GM12878 (cell line): ENCODE results near the gene ITIH1. TPM values are rescaled to one million over a fixed set of nuclear protein-coding genes. Genes with fewer than 3 reads are reported as not detected.

Experiments
- ATAC-seq: fragments of 200-7000 bp; cut with Tn5 transposase; 3 replicates; pipeline ENCODE4 v1.9.1; 2020; ENCODE audit warnings: mild to moderate bottlenecking, moderate library complexity
- BruUV-seq: library from RNA; stranded (reverse); fragments of 400-500 nt; replicated peaks from 2 replicates; lab custom pipeline; 2021; lab: Mats Ljungman, UMichigan
- CTCF ChIA-PET: fragments of 300-600 bp; sonication (Branson Sonifier 250); formaldehyde crosslinking; extraction: SDS; loops from one replicate; lab custom pipeline; 2021; ENCODE audit warnings: inconsistent platforms; lab: Yijun Ruan, JAX
- POLR2A ChIA-PET: fragments of 350-600 bp; formaldehyde crosslinking; extraction: SDS; loops from one replicate; lab custom pipeline; 2021; ENCODE audit warnings: inconsistent platforms; lab: Charles Lee
- RAD21 ChIA-PET: fragments of 300-600 bp; sonication (Branson Sonifier 250); formaldehyde crosslinking; loops from one replicate; lab custom pipeline; 2023; ENCODE audit warnings: antibody characterized with exemption; ENCODE audit not compliant: unreplicated experiment; lab: Charles Lee
- SMC1A ChIA-PET: fragments of 300-600 bp; sonication (Branson Sonifier 250); formaldehyde crosslinking; loops from one replicate; lab custom pipeline; 2023; ENCODE audit not compliant: unreplicated experiment, uncharacterized antibody; lab: Charles Lee
- DNase-seq: peaks from one replicate; pipeline ENCODE4 v3.0.0-alpha.2; 2011; ENCODE audit warnings: low read depth, low spot score
- FAIRE-seq: peaks from 3 replicates; lab custom pipeline; 2011; peaks lifted over from hg19 to GRCh38; lab: Jason Lieb, UNC
- H2AFZ ChIP-seq: 2 replicates; pipeline ENCODE4 v1.6.0; 2011; ENCODE audit warnings: low read depth, low read length, control low read depth; ENCODE audit not compliant: control insufficient read depth
- H3K27ac ChIP-seq: 2 replicates; pipeline ENCODE4 v1.5.1; 2011; ENCODE audit warnings: control low read depth; ENCODE audit not compliant: control insufficient read depth, insufficient read depth
- H3K27me3 ChIP-seq, 2 experiments: replicated peaks in 1 of 2; 2 replicates each; pipeline versions ENCODE4 v1.6.0 to v1.6.1; 2011; ENCODE audit warnings: low read length in 1 of 2; ENCODE audit not compliant: control insufficient read depth in 2 of 2, insufficient read depth in 2 of 2
- H3K36me3 ChIP-seq, 2 experiments: 2 replicates each; pipeline ENCODE4 v1.5.1; 2011; ENCODE audit warnings: low read length in 1 of 2; ENCODE audit not compliant: control insufficient read depth in 2 of 2, insufficient read depth in 2 of 2
- H3K4me1 ChIP-seq: 2 replicates; pipeline ENCODE4 v1.6.1; 2011; ENCODE audit warnings: mild to moderate bottlenecking, low read length, moderate library complexity, mixed read lengths; ENCODE audit not compliant: control insufficient read depth, insufficient read depth
- H3K4me2 ChIP-seq: 2 replicates; pipeline ENCODE4 v1.6.0; 2011; ENCODE audit warnings: control low read depth; ENCODE audit not compliant: control insufficient read depth, insufficient read depth
- H3K4me3 ChIP-seq: fragments of 200-600 bp; sonication (generic); 2 replicates; pipeline ENCODE4 v1.5.1; 2016
- H3K79me2 ChIP-seq: 2 replicates; pipeline ENCODE4 v1.6.0; 2011; ENCODE audit warnings: low read length; ENCODE audit not compliant: control insufficient read depth, insufficient read depth
- H3K9ac ChIP-seq: 2 replicates; pipeline ENCODE4 v1.8.0; 2011; ENCODE audit warnings: low read length, control low read depth, mixed read lengths; ENCODE audit not compliant: control insufficient read depth, insufficient read depth
- H3K9me3 ChIP-seq: replicated peaks from 3 replicates; pipeline ENCODE4 v1.5.1; 2011; ENCODE audit warnings: mild to moderate bottlenecking, low read length; ENCODE audit not compliant: control insufficient read depth, insufficient read depth
- H4K20me1 ChIP-seq: 2 replicates; pipeline ENCODE4 v1.6.0; 2011; ENCODE audit not compliant: control insufficient read depth, insufficient read depth
- CHD1 ChIP-seq: IDR thresholded peaks from 2 replicates; pipeline ENCODE4 v1.6.1; 2012; ENCODE audit warnings: low read depth, low read length, improper control_type of control experiment
- EED ChIP-seq: sonication (generic); IDR thresholded peaks from 2 replicates; pipeline ENCODE4 v1.6.1; 2016; ENCODE audit warnings: antibody characterized with exemption, low read depth
- FOS ChIP-seq: IDR thresholded peaks from 3 replicates; pipeline ENCODE4 v1.6.1; 2011; ENCODE audit warnings: borderline replicate concordance; ENCODE audit not compliant: insufficient read length; ENCODE audit errors: extremely low read depth
- HDGF ChIP-seq: fragments of 450-650 bp; IDR thresholded peaks from 2 replicates; pipeline ENCODE4 v1.6.1; 2016; ENCODE audit warnings: antibody characterized with exemption
- IRF3 ChIP-seq: fragments of 450-650 bp; IDR thresholded peaks from 2 replicates; pipeline ENCODE4 v1.6.1; 2014; ENCODE audit warnings: mild to moderate bottlenecking
- MLLT1 ChIP-seq: fragments of 450-650 bp; IDR thresholded peaks from 2 replicates; pipeline ENCODE4 v1.6.1; 2016; ENCODE audit warnings: mild to moderate bottlenecking
- PML ChIP-seq: IDR thresholded peaks from 2 replicates; pipeline ENCODE4 v1.6.1; 2012; ENCODE audit warnings: low read length, inconsistent platforms
- RAD21 ChIP-seq: IDR thresholded peaks from 2 replicates; pipeline ENCODE4 v1.6.1; 2011; ENCODE audit warnings: mild to moderate bottlenecking, low read depth, low read length, moderate library complexity; ENCODE audit not compliant: insufficient read depth
- RBBP5 ChIP-seq: fragments of 200-600 bp; sonication (generic); conservative IDR thresholded peaks from 2 replicates; pipeline ENCODE4 v1.6.1; 2016
- SIX5 ChIP-seq: IDR thresholded peaks from 2 replicates; pipeline ENCODE4 v1.6.1; 2011; ENCODE audit warnings: mild to moderate bottlenecking, low read depth, low read length, moderate library complexity; ENCODE audit not compliant: severe bottlenecking
- SKIL ChIP-seq: fragments of 450-650 bp; IDR thresholded peaks from 2 replicates; pipeline ENCODE4 v1.6.1; 2017; ENCODE audit warnings: mild to moderate bottlenecking, low read depth, inconsistent platforms; ENCODE audit not compliant: poor library complexity, severe bottlenecking
- SPI1 ChIP-seq: IDR thresholded peaks from 2 replicates; pipeline ENCODE4 v1.6.1; 2011; ENCODE audit warnings: low read depth, mild to moderate bottlenecking, low read length, moderate library complexity, borderline replicate concordance; ENCODE audit not compliant: insufficient read depth
- SRF ChIP-seq, 2 experiments: IDR thresholded peaks; 2 replicates each; pipeline ENCODE4 v1.6.1; 2011; ENCODE audit warnings: low read depth in 2 of 2, low read length in 2 of 2, mild to moderate bottlenecking in 1 of 2, moderate library complexity in 1 of 2
- STAT1 ChIP-seq: fragments of 450-650 bp; conservative IDR thresholded peaks from 2 replicates; pipeline ENCODE4 v1.6.1; 2014; ENCODE audit warnings: antibody characterized with exemption, mild to moderate bottlenecking
- SUPT20H ChIP-seq: IDR thresholded peaks from 2 replicates; pipeline ENCODE4 v1.6.1; 2011; ENCODE audit warnings: low read depth, mild to moderate bottlenecking, low read length, moderate library complexity, borderline replicate concordance; ENCODE audit not compliant: control insufficient read depth
- USF2 ChIP-seq: IDR thresholded peaks from 2 replicates; pipeline ENCODE4 v1.6.1; 2011; ENCODE audit warnings: low read depth, low read length, improper control_type of control experiment, borderline replicate concordance
- ZNF384 ChIP-seq: IDR thresholded peaks from 2 replicates; pipeline ENCODE4 v1.6.1; 2012; ENCODE audit warnings: low read depth, mild to moderate bottlenecking, low read length, improper control_type of control experiment, borderline replicate concordance
- WGBS: methylation state at CpG from one replicate; pipeline ENCODE4 v1.1.6; 2016; ENCODE audit warnings: low lambda C conversion rate; ENCODE audit not compliant: insufficient replicate concordance, insufficient coverage; ENCODE audit errors: missing lambda C conversion rate; 5-methylcytosine and 5-hydroxymethylcytosine counted together
- in situ Hi-C: fragments of 300-500 bp; cut with MboI; formaldehyde crosslinking; loops from 9 replicates; pipeline ENCODE4 v1.14.3; 2018; ENCODE audit warnings: mixed read lengths
- intact Hi-C: fragments of 100-400 bp; cut with micrococcal nuclease; formaldehyde crosslinking; loops from one replicate; pipeline ENCODE4 v1.14.2; 2022; ENCODE audit not compliant: unreplicated experiment
- polyA plus RNA-seq, 11 experiments: library from polyadenylated mRNA; depleted of rRNA in 4 of 11; unstranded in 6 of 11; stranded (reverse) in 5 of 11; fragments of >200 nt; fragmentation: Nextera tagmentation in 4 of 11; fragmentation: Illumina TruSeq in 1 of 11; extraction: Ambion mirVana in 4 of 11; extraction: Trizol in 1 of 11; gene quantifications; 1 replicate in 1 of 11; 2 replicates in 10 of 11; pipeline versions ENCODE4 v1.2.1 to v1.2.3, GENCODE V29; 2011 to 2016; ENCODE audit warnings: inconsistent platforms in 2 of 11, missing spikeins in 2 of 11, low read depth in 1 of 11
- total RNA-seq, 4 experiments: library from RNA; depleted of rRNA in 3 of 4; stranded (reverse); fragments of >200 nt in 3 of 4; fragmentation: Illumina TruSeq in 1 of 4; extraction: Trizol in 1 of 4; gene quantifications; 2 replicates each; pipeline versions ENCODE4 v1.2.1 to v1.2.3, GENCODE V29; 2013 to 2021

The ITIH1 gene
- total and polyA plus RNA-seq, 10 of the 15 experiments (the other 5 are each of a cell fraction or from before 2014, with no cell fraction given), result 0.33 to 0.64 (median 0.44) TPM; not detected in 7

GRCh38 chr3:52784021-52784621, 6.7 kb downstream of the ITIH1 start:
- Histone ChIP-seq H3K9me3 (no peaks in the 10 kb centered on the region), H3K79me2 (no peaks in the 10 kb centered on the region), H3K27ac (no peak overlapping the region), H2AFZ (no peak overlapping the region), H3K27me3 (no peaks in the 10 kb centered on the region; a peak in 1 of 4 replicates), H3K4me2 (no peak overlapping the region), H3K4me1 (peaks cover 6% of the 10 kb centered on the region), H4K20me1 (no peaks in the 10 kb centered on the region), H3K9ac (no peak overlapping the region), H3K36me3 (no peaks in the 10 kb centered on the region), H3K4me3 (no peak overlapping the region)
- ATAC-seq (no peak), DNase-seq (no peak), FAIRE-seq (no peak)
- ChIA-PET RAD21 (no interaction called here), CTCF (interaction anchor here (1.5 kb wide), 1 partner anchor 10 kb away, joined by 6 read pairs; no protein-coding TSS in a partner anchor), SMC1A (no interaction called here), POLR2A (interaction anchor here (0.6 kb wide), 1 partner anchor 83 kb away, joined by 3 read pairs; no protein-coding TSS in a partner anchor)
- no TSS peak for BruUV-seq
- in situ Hi-C loops, result no loop called here
- TF ChIP-seq PML, result no peak
- TF ChIP-seq SKIL, result no peak
- TF ChIP-seq RAD21, result no peak
- no peak for TF ChIP-seq EED
- TF ChIP-seq ZNF384, result no peak
- TF ChIP-seq SPI1, result no peak
- TF ChIP-seq HDGF, result no peak
- TF ChIP-seq RBBP5, result no peak
- no peak for TF ChIP-seq MLLT1
- TF ChIP-seq USF2, result no peak
- TF ChIP-seq SIX5, result no peak
- no peak for TF ChIP-seq SRF (IDR thresholded peaks at IDR 0.05; ENCODE audit: low read depth in 2 of 2, low read length in 2 of 2)
- TF ChIP-seq SUPT20H, result no peak
- no peak for TF ChIP-seq IRF3
- no peak for TF ChIP-seq FOS
- no peak for TF ChIP-seq STAT1
- TF ChIP-seq CHD1, result no peak
- intact Hi-C loops, result no loop called here
- 52% methylated on average over 17 of the region's 18 CpGs for WGBS
